PC-3 (cell line): ENCODE data around the gene NFYC. TPM values are rescaled to one million over a fixed set of nuclear protein-coding genes. Genes with fewer than 3 reads are reported as not detected.
A peak's percentile ranks its signal among the peaks of the same experiment; 100 is the strongest.

Experiments
- ATAC-seq: fragments of 200-7000 bp; cut with Tn5 transposase; 2 replicates; pipeline ENCODE4 v1.9.1; 2020; ENCODE audit warnings: mild to moderate bottlenecking, moderate library complexity
- BruUV-seq: library from RNA; stranded (reverse); fragments of 400-500 nt; replicated peaks from 2 replicates; lab custom pipeline; 2021; lab: Mats Ljungman, UMichigan
- CTCF ChIA-PET: fragments of 300-600 bp; sonication (Branson Sonifier 250); formaldehyde crosslinking; loops from one replicate; lab custom pipeline; 2022; ENCODE audit warnings: antibody characterized with exemption; lab: Charles Lee
- POLR2A ChIA-PET: fragments of 300-600 bp; sonication (Branson Sonifier 250); formaldehyde crosslinking; loops from one replicate; lab custom pipeline; 2022; ENCODE audit warnings: antibody characterized with exemption; ENCODE audit not compliant: unreplicated experiment; lab: Charles Lee
- DNase-seq: peaks from one replicate; pipeline ENCODE4 v3.0.0-alpha.2; 2015
- H2AFZ ChIP-seq: fragments of 300-600 bp; sonication (generic); 2 replicates; pipeline ENCODE4 v1.6.0; 2016; ENCODE audit warnings: antibody characterized with exemption, low read length
- H3F3A ChIP-seq: fragments of 300-600 bp; sonication (generic); one replicate; pipeline ENCODE4 v1.6.0; 2017; ENCODE audit warnings: antibody characterized with exemption, low read length, control low read depth, mild to moderate bottlenecking; ENCODE audit not compliant: unreplicated experiment
- H3K27ac ChIP-seq: fragments of 300-600 bp; sonication (generic); 2 replicates; pipeline ENCODE4 v1.5.1; 2016; ENCODE audit warnings: mild to moderate bottlenecking, low read length
- H3K27me3 ChIP-seq: fragments of 300-600 bp; sonication (generic); 2 replicates; pipeline ENCODE4 v1.6.1; 2016; ENCODE audit warnings: low read length, mixed read lengths
- H3K36me3 ChIP-seq: fragments of 300-600 bp; sonication (generic); 2 replicates; pipeline ENCODE4 v1.6.1; 2016; ENCODE audit warnings: low read depth, mixed run types, low read length, mixed read lengths
- H3K4me1 ChIP-seq: fragments of 300-600 bp; sonication (generic); 2 replicates; pipeline ENCODE4 v1.5.1; 2016; ENCODE audit warnings: low read length; ENCODE audit not compliant: insufficient read depth
- H3K4me2 ChIP-seq: fragments of 300-600 bp; sonication (generic); 2 replicates; pipeline ENCODE4 v1.6.0; 2016; ENCODE audit warnings: low read length
- H3K4me3 ChIP-seq: fragments of 300-600 bp; sonication (generic); 2 replicates; pipeline ENCODE4 v1.5.1; 2016; ENCODE audit warnings: mild to moderate bottlenecking, low read length, mixed read lengths
- H3K79me2 ChIP-seq: fragments of 300-600 bp; sonication (generic); 2 replicates; pipeline ENCODE4 v1.6.1; 2017; ENCODE audit warnings: low read length, mixed read lengths
- H3K9ac ChIP-seq: fragments of 300-600 bp; sonication (generic); 2 replicates; pipeline ENCODE4 v1.6.0; 2016; ENCODE audit warnings: mild to moderate bottlenecking, low read length
- H3K9me2 ChIP-seq: fragments of 300-600 bp; sonication (generic); replicated peaks from 2 replicates; pipeline ENCODE4 v1.6.1; 2016; ENCODE audit warnings: mixed run types, low read length, mixed read lengths
- H3K9me3 ChIP-seq: fragments of 300-600 bp; sonication (generic); 2 replicates; pipeline ENCODE4 v1.6.1; 2016; ENCODE audit warnings: low read length, mixed read lengths
- H4K20me1 ChIP-seq: fragments of 300-600 bp; sonication (generic); 2 replicates; pipeline ENCODE4 v1.6.1; 2016; ENCODE audit warnings: low read length, mixed read lengths
- EZH2 ChIP-seq: fragments of 300-600 bp; sonication (generic); IDR thresholded peaks from one replicate; pipeline ENCODE4 v1.6.1; 2017; ENCODE audit warnings: antibody characterized with exemption, mild to moderate bottlenecking, low read length; ENCODE audit not compliant: unreplicated experiment
- EZH2phosphoT487 ChIP-seq: fragments of 300-600 bp; sonication (generic); IDR thresholded peaks from 2 replicates; pipeline ENCODE4 v1.6.1; 2018; ENCODE audit warnings: mild to moderate bottlenecking, antibody characterized with exemption, low read length, borderline replicate concordance
- intact Hi-C: fragments of 100-400 bp; cut with micrococcal nuclease; formaldehyde crosslinking; loops from 2 replicates; pipeline ENCODE4 v1.9.0; 2023
- total RNA-seq: library from RNA; depleted of rRNA; stranded (reverse); fragments of >200 nt; gene quantifications from 2 replicates; pipeline ENCODE4 v1.2.3, GENCODE V29; 2014
- TF ChIP-seq, protein P1 (sequence below): fragments of 300-600 bp; sonication (generic); conservative IDR thresholded peaks from 2 replicates; pipeline ENCODE4 v1.5.1; 2017; ENCODE audit warnings: antibody characterized with exemption, low read depth, mild to moderate bottlenecking, low read length

NFYC gene
- total RNA-seq, 1 experiment from 2014 or later = 52.6 TPM

DNA sequence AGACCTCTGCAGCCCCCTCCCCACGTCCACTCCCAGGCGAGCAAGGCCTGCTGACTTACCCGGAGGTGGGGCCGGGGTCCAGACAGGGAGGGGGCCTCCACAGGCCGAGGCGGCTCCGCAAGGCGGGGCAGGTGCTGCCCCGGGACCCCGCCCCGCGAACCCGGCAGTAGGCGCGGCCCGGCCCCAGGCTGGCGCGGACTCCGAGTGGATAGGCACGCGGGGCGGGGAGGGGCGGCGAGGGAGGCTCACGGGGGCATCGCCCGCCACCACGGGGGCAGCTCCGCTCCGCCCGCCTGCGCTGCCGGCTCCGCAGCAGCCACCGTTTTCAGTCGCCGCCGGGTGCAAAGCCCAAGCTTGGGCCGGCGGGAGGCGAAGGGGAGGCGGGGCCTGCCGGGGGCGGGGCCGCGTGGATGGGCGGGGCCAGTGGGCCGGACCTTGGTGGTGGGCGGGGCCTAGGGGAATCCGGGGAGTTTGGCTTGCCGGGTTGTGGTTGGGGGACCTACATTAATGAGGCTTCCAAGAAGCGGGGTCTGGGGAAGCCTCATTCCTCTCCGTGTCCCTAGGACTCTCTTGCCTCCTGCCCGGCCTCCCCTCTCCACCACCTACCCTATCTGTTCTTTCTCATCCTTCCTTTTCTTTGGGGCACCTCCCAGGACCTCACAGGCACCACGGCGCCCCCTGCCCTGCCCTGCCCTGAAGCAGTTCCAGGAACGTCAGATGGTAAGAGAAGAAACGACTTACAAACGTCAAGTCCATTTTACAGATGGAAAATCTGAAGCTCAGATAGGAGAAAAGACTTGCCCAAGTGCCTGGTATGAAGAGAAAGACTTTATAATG is 26.0 kb upstream of the NFYC start, which contains the start of gene RIMS3:
RIMS3 (minus strand) TSS at position 348 of the 837 bp plus-strand sequence. CDS start 23,757 bp downstream, outside the sequence.
- CTCF ChIA-PET = interaction anchor here (0.6 to 0.7 kb wide), 3 partner anchors 19 to 651 kb away, joined by 3 to 16 read pairs (median 3); no protein-coding TSS in a partner anchor
- TF ChIP-seq, protein P1, sequence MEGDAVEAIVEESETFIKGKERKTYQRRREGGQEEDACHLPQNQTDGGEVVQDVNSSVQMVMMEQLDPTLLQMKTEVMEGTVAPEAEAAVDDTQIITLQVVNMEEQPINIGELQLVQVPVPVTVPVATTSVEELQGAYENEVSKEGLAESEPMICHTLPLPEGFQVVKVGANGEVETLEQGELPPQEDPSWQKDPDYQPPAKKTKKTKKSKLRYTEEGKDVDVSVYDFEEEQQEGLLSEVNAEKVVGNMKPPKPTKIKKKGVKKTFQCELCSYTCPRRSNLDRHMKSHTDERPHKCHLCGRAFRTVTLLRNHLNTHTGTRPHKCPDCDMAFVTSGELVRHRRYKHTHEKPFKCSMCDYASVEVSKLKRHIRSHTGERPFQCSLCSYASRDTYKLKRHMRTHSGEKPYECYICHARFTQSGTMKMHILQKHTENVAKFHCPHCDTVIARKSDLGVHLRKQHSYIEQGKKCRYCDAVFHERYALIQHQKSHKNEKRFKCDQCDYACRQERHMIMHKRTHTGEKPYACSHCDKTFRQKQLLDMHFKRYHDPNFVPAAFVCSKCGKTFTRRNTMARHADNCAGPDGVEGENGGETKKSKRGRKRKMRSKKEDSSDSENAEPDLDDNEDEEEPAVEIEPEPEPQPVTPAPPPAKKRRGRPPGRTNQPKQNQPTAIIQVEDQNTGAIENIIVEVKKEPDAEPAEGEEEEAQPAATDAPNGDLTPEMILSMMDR = peak; percentile 55
- TF ChIP-seq EZH2 = no peak
- POLR2A ChIA-PET = interaction anchor here (0.6 kb wide), 1 partner anchor 34 kb away, joined by 3 read pairs; no protein-coding TSS in a partner anchor

DNA sequence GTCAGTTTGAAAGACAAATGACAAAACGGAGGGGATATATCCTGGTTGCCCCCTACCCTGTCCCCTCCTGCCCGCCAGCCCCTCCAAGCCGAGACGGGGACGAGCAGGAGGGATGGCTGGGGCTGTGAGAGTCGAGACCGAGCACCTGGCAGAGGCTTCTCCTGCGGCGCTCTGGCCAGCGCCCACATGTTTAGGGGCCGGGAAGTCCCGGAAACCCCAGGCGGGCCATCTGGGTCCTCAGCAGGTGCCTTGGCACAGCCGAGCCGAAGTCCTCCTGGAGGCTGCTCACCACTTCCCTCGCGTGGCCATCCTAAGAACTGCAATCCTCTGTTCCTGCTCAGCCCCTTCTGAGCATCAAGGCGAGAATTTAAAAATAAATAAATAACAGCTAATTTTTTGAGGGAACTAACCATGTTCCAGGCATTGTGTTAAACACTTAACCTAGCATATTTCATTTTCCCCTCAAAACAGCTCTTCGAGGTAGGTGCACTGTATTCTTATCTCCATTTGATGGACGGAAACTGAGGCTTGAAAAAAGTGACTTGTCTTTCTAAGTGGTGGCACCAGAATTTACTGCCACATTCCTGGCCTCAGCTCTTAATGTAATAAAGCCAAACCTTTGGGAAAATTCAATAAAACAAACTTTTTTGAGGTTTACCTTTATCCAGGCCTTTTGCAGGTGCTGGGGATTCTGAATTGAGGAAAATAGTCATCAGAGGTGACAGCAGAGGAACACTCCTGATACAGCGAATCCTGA is 22.6 kb upstream of the NFYC start:
- Histone ChIP-seq H3K9ac (no peak overlapping the region), H3K36me3 (no peaks in the 10 kb centered on the region), H3K9me3 (no peaks in the 10 kb centered on the region), H2AFZ (peak overlapping the region; percentile 94), H4K20me1 (no peaks in the 10 kb centered on the region), H3K4me1 (peaks cover 8% of the 10 kb centered on the region), H3K4me2 (peak overlapping the region; percentile 90), H3F3A (no peaks in the 10 kb centered on the region), H3K4me3 (peak overlapping the region; percentile 63), H3K79me2 (no peaks in the 10 kb centered on the region), H3K9me2 (no peaks in the 10 kb centered on the region), H3K27me3 (no peaks in the 10 kb centered on the region), H3K27ac (no peak overlapping the region)
- CTCF ChIA-PET = interaction anchor here (0.6 to 1.0 kb wide), 3 partner anchors 15 to 81 kb away, joined by 3 to 6 read pairs (median 4); no protein-coding TSS in a partner anchor
- no TSS peak for BruUV-seq
- no peak for TF ChIP-seq EZH2
- TF ChIP-seq, protein P1 = peak; percentile 90
- TF ChIP-seq EZH2phosphoT487 = no peak
- peak; percentile 85 for DNase-seq
- POLR2A ChIA-PET = interaction anchor here (0.6 kb wide), 1 partner anchor 181 kb away, joined by 23 read pairs; no protein-coding TSS in a partner anchor
- intact Hi-C loops = loop anchor here (1.0 to 5.0 kb wide), 3 partner anchors 42 to 137 kb away; partner anchors contain the start of gene ZNF684
- ATAC-seq = peak; percentile 66

More for the DNA sequence above, 26.0 kb upstream of the NFYC start, which contains the start of gene RIMS3:
- intact Hi-C loops = loop anchor here (5.0 kb wide), 2 partner anchors 38 to 133 kb away; partner anchors contain the start of gene ZNF684
- Histone ChIP-seq H3K27ac (no peak within 1 kb of the TSS), H3K4me2 (peak within 1 kb of the TSS; percentile 97), H3K36me3 (no peaks in the 10 kb centered on the region), H3K9me2 (no peaks in the 10 kb centered on the region), H3K79me2 (no peaks in the 10 kb centered on the region), H3K4me1 (peaks cover 8% of the 10 kb centered on the region), H3K9ac (peak within 1 kb of the TSS; percentile 48; the same call in 1 of the 2 replicates), H3K4me3 (peak within 1 kb of the TSS; percentile 82), H4K20me1 (no peaks in the 10 kb centered on the region), H3F3A (no peaks in the 10 kb centered on the region), H2AFZ (peak within 1 kb of the TSS; percentile 99), H3K27me3 (no peaks in the 10 kb centered on the region), H3K9me3 (no peaks in the 10 kb centered on the region)
- BruUV-seq = no TSS peak
- ATAC-seq = peak; percentile 81
- DNase-seq = peak; percentile 63
